GM19035 (cell line): Measurements from ENCODE around the gene NAP1L5.

ENCODE experiments used
- ATAC-seq: cut with Tn5 transposase; IDR thresholded peaks from one replicate; pipeline ENCODE4 v1.9.1; 2021; ENCODE audit not compliant: unreplicated experiment

NAP1L5 gene

GRCh38 chr4:88661739-88662138 lies 35.9 kb downstream of the NAP1L5 start:
- no peak for ATAC-seq

- ATAC-seq: no peak
These were observed 37.0 kb downstream of the NAP1L5 start for GRCh38 chr4:88660446-88661294.

- no peak for ATAC-seq
These were observed 37.8 kb downstream of the NAP1L5 start for GRCh38 chr4:88659890-88660208.

GRCh38 chr4:88659055-88659889 lies 38.4 kb downstream of the NAP1L5 start:
- peak; percentile 92 for ATAC-seq

GRCh38 chr4:88655226-88655625 lies 42.4 kb downstream of the NAP1L5 start:
- no peak for ATAC-seq

GRCh38 chr4:88653371-88653946 lies 44.2 kb downstream of the NAP1L5 start:
- no peak for ATAC-seq

- ATAC-seq: no peak
These were observed 47.9 kb downstream of the NAP1L5 start for GRCh38 chr4:88649716-88650115.

- no peak for ATAC-seq
These were observed 50.9 kb downstream of the NAP1L5 start for GRCh38 chr4:88646528-88647280.

GRCh38 chr4:88645994-88646393 lies 51.6 kb downstream of the NAP1L5 start:
- ATAC-seq: no peak
